SW480 (cell line): ENCODE measurements around the gene POFUT2.

Source experiments
- DNase-seq: peaks from one replicate; pipeline ENCODE4 v3.0.0-alpha.2; 2016; ENCODE audit warnings: low spot score

The POFUT2 gene

DNA sequence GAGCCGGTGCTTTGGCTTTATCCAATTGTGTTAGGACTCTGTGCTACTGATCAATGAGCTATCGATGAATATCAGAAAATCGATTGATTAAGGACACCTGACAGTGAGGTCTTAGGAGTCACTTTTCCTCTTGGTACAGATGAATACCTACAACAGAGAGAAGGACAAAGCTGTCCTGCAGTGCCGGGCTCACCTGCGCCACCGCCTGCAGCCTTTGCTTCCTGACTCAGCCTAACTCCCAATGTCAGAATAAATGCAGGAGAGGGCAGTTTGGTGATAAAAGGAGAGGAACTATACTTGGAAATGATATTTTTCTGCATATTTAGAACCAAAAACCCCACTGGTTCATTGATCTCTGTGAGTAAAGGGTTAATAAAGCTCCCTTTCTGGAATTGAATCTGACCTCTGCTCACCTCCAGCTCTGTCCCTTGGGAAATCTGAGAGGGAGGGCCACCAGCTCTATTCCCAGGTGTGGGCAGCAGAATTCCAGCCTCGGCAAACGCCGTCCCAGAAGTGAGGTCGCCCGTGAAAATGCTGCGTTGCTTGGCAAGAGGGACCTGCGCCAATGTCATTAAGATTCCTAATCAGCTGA lies 39.3 kb downstream of the POFUT2 start:
- no peak for DNase-seq

DNA sequence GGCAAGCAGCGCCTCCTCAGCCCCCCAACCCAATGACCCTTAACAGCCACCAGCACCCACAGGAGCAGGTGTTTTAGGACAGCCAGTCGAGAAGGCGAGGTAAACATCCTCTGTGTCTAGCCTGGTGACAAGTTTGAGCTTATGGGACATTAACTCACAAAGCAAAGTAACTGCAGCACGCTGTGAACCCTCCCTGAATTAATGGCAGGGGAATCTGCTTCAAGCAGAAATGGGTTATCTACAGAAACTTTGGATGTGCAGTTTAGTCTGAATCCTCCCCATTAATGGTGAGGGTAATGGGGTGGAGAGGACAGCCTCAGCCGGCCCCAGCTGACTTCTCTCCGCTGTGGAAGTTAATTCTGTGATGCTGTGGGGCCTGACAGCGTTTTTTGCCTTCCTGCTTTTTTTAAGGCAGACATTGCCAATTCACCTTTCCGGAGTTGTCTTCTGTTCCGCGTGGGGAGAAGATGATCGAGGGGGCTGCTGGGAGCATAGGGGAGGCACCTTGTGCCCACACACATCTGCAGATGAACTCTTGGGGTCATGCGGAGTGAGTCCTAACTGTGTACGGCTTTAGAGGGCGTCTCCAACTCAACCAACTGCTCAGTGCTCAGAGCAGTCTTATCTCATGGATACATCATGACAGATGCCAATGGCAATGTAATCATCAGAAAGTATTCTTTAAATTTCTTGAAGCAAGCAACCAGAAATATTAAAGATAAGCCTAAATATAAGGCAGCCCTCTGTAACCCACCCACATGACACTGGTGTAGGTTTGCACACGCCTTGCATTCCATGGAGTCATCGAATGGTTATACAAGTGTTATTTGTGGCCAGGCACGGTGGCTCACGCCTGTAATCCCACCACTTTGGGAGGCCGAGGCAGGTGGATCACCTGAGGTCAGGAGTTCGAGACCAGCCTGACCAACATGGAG lies 41.0 kb downstream of the POFUT2 start:
- DNase-seq, result no peak

DNA sequence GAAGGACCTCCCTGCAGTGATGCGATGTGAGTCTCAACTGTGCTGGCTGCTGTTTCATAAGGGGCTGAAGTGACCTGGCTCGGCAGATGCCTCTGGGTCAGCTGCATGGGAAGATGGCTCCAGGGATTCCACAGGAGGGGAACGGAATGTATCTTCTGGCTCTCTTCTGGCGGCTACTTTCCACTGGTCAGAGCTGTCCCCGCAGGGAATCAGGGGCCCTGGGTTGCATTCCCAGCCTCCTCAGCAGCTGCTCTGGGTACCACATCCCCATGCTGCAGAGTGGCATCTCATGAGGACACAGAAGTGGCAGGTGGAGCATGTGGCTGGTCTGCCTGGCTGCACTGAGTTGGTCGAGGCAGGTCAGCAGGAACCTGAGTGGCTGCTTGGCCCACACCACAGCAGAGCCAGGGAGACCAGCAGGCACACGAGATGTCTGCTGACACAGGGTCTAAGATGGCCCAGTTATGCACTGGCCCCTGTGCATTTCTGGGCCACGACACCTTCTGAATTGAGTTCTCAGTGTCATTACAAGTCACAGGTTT lies 42.8 kb downstream of the POFUT2 start:
- DNase-seq, result no peak

DNA sequence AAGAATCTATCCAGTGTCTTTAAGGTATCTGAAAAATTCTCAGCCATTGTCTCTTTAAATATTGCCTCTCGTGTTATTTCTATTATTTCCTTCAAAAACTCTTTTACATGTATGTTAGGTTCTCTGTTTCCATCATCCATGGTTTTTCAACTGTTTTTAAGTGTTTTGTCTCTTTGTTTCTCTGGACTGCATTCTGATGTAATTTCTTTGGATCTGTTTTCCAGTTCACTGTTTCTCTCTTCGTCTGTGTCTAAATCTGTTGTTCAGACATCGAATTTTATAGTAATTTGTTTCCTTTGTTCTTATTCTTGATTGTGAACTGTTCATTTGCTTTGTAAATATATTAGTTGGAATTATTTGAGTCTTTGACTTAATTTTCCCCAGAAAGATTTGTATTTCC lies 44.1 kb downstream of the POFUT2 start:
- no peak for DNase-seq

DNA sequence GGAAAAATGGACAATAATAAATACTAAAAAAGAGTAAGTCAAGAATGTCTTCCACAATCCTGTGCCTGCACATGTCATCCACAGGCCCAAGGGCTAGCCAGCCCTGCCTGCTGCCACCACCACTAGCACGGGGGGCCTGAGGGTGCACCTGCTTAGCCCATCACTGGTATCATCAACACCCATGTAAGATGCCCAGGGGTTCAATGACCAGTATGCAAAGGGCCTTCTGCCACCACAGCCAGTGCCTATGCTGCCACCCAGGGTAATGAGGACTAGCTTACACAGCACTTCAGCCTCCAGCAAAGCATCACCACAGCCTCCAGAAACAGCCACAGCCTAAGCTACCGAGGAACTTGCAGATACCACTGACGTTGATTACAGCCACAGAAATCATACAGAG lies 46.3 kb downstream of the POFUT2 start:
- DNase-seq, result no peak

DNA sequence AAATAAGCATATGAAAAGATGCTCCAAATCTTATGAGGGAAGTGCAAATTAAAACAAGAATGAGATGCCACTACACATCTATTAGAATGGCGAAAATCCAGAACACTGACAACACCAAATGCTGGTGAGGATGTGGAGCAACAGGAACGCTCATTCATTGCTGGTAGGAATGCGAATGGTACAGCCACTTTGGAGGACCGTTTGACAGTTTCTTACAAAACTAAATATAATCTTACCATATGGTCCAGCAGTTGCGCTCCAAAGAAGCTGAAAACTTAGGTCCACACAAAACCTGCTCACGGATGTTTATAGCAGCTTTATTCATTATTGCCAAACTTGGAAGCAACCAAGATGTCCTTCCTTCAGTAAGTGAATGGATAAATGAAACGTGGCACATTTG lies 50.3 kb downstream of the POFUT2 start:
- no peak for DNase-seq

DNA sequence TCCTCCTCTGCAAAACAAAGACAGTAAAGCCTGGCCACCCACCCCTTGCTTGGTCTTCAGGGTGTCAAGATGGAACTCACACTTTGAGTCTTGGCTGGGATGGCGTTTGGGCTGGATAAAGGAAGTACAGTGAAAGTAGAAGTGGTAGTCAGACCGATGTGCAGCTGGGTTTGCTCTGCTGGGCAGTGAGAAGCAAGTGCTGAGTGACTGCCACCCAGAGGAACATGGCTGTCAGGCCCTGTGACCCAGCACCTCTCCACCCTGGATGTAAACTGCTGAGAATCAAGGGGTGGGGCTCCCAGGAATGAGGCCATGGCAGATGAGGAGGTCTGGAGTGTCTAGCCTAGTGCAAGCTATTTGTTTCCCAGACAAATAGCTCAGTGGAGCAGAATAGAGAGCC lies 51.2 kb downstream of the POFUT2 start:
- no peak for DNase-seq

DNA sequence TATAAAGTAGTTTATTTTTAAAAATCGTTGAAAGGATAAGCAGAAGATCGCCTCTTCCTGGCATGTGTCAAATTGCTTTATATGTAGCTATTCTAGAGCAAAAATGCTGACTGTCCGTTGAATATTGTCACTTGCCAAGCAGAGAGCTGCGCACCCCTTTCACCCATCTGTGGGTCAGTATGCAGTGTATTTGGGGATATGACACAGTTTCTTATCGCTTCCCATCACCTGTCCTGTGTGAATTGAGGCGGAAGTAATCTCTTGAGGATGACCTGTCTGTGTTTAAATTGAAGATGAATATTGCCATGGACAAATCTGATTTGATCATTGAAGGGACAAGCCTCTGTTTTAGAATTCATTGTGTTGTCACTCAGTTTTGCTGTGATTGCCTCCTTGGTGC lies 52.2 kb downstream of the POFUT2 start:
- DNase-seq, result no peak

DNA sequence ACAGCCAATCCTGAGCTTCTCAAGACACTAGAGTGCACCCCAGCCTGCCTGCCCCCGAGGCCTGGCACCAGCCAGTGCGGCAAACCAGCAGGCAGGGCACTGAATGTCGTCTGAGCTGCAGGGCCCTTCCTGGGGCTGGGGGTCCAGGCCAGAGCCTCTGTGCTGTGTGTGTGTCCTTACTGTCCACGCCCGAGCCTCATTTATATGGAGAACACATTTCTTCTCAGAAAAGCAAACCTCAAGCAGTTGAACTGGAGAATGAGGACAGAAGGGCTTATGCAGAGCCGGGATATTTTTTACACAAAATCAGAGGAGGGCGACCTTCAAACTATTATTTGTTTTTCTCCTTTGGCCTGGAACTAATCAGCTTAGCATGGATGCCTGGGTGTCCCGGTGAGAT lies 52.7 kb downstream of the POFUT2 start:
- DNase-seq, result no peak

DNA sequence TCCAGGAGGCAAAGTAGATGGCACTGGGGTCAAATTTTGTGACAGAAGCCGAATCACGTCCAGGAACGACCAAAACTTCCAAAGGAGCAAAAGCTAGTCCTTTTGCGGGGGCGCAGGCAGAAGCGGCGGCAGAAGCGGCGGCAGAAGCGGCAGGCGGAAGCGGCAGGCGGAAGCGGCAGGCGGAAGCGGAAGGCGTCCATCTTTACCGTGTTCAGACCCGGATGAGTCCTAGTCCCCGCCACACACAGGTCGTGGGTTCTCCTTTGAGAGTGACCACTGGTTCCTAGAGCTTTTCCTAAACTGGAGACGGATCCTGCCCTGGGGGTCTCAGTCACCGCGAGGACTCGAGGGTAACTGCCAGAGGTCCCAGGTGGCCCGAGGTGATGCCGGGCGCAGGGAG lies 53.6 kb downstream of the POFUT2 start:
- no peak for DNase-seq

DNA sequence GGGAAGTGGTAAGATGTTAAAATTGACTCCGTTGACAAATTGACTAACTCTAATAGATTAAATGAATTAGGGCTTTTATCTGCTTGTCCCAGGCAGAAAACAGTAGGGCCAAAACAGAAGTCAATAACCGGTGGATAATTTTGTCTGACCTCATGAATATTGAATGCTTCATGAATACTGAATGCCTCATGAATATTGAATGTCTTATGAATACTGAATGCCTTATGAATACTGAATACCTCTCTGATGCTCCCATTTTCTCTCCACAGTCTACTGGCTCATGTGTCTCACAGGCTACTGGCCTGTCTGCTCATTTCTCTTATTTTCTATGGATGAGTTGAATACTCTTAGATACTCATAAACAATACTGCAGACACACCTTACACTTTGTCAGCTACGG lies 56.0 kb downstream of the POFUT2 start:
- no peak for DNase-seq

DNA sequence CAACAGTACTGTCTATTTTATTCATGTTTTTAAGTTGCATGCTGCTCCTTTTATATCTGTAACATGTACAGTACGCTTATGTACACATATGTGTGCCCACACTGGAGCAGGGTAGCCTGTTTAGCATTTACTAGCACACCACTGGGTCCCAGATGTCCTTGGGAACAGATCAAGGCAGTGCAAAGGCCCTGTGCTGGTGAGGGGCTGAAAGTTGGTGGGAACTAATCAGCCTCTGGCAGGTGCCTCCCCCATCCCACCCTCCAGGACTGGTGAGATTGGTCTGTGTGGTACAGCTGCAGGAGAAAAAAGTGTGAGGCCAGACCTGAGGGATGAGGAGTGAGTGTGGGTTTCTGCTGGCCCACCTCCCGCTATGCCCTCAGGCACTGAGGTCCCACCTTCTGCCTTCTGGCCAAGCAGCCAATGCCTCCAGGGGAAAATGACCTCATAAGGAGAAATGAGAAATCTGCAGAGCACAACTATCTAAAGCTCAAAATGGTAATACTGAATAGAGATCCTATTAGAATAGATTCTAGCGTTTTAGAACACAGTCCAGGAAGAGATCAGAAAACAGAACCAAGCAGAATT lies 58.9 kb downstream of the POFUT2 start:
- no peak for DNase-seq

DNA sequence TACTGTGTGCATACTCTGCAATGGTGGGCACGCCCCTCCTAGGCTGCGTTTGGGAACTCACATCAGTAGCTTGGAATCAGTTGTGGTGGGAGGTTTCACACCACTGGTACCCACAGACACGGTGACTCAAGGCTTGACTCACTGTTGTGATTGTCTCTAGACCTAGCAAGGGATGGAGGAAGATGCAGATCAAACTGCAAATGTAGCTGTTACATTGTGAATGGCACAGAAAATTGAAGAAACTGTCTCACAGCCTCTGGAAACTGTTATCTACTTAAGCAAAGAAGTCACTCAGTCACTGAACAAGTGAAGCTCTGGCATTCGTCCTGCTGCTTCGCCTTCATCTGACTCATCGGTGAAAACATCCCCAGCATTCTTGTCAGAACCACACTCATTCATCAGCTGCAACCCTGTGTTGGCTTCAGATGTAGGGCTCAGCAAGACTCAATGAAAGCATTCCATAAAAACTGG lies 59.5 kb downstream of the POFUT2 start:
- DNase-seq, result peak; percentile 82

DNA sequence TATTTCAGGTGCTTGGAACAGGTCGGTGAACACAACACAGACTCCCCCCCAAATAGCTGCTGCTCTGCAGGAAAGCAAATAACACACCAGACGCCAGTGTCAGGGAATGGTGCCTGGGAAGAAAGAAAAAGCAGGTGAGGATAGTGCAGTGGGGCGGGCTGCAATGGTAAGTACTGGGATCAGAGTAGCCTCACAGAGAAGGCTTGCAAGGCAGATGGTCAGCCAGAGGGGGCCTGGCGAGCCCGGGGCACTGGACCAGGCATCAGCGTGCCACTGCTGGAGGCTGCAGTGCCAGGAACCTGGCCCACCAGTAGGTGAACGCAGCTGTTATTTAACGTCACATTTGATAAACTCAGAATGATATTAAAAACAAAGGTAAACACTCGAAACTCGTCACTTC lies 60.0 kb downstream of the POFUT2 start:
- no peak for DNase-seq

DNA sequence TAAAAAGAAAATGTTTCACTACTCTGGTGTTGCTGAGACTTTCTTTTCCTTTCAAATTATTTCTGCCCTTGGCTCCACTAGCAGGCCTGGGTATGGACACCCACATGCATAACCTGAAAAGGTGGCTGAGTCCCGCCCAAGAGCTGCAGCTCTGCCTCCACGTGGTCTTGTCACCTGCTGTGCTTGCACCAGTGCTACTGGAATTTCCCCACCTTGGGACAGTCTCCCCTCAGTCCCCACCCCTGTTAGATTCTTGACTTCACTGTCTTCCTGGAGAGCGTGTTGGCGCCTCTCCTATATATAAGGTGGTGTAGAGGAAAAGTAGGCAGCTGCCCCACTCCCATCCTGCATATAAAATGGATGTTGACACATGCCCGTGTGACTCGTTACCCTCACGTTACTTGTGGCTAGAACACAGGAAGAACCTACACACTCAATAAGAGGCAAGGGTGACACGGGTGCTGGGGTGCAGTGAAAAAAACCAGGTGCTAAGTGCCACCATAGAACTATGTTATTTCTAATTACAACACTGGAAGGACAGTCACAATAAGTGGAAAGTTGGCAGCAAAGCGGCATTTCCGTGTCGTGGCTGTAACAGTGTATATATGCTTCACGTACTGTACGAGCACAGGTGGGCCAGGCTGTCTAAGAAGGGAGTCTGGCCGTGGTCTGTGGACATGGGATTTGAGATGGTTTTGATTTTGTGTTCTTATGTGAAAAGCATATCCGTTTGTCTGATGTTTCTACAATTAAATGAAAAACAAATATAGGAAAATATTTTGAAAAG lies 61.0 kb downstream of the POFUT2 start:
- peak; percentile 13 for DNase-seq

DNA sequence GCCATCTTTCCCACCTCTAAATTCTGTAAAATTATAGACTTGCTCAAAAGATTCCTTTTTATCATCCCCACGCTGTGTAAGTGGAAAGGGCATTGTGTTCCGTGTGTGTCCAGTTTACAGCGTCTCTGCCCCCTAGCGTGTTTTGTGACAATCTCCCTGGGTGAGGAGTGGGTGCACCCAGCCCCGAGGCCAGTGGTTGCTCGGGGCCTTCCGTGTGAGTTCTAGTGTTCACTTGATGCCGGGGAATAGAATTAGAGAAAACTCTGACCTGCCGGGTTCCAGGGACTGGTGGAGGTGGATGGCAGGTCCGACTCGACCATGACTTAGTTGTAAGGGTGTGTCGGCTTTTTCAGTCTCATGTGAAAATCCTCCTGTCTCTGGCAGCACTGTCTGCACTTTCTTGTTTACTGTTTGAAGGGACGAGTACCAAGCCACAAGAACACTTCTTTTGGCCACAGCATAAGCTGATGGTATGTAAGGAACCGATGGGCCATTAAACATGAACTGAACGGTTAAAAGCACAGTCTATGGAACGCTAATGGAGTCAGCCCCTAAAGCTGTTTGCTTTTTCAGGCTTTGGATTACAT lies 61.9 kb downstream of the POFUT2 start:
- no peak for DNase-seq

DNA sequence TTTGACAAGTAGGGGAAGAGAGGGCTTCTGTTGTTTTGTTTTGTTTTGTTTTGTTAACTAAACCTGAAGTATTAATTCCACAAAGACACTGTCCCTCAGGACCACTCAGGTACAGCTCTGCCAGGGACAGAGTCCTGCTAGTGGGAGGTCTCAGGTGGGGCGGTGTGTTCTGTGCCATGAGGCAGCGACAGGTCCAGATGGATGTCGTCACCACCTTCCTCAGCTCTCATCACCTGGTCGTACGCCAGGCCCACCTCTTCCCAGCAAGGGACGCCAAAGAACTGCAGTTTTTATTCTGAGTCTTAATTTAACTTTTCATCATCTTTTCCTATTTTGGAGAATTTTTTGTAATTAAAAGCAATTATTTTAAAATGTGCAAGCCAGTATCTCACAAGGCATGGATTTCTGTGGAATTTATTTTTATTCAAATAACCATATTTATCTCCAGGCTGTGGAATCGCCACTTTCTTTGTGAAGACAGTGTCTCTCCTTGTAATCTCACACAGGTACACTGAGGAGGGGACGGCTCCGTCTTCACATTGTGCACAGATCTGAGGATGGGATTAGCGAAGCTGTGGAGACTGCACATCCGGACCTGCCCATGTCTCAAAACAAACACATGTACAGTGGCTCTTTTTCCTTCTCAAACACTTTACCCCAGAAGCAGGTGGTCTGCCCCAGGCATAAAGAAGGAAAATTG lies 62.5 kb downstream of the POFUT2 start:
- DNase-seq, result no peak

DNA sequence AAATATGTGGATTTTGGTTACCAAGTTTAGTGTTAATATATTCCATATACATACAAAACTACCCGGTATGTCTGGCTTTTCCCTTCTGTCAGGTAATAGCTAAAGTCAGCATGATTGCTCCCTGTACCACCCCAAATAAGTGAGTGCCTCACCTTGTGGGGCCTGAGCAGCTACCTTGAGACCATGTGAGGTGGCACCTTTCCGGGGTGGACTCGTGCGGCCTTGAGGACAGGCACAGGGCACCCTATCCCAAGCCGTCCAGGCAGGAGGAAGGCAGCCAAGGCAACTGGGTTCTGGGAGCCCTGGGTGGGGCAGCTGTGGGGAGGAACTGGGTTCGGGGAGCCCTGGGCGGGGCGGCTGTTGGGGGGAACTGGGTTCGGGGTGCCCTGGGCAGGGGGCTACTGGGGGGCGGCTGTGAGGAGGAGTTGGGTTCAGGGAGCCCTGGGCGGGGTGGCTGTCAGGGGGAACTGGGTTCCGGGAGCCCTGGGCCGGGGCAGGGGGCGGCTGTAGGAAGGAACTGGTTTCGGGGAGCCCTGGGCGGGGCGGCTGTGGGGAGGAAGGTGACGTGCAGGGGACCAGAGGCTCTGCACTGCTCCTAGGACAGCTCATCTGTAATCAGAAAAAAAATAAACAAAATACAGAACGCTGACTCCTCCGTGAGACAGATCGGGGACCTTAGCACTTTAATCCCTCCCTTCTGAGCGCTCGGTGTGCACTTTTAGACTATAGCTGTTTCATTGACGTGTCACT lies 63.3 kb downstream of the POFUT2 start:
- no peak for DNase-seq

DNA sequence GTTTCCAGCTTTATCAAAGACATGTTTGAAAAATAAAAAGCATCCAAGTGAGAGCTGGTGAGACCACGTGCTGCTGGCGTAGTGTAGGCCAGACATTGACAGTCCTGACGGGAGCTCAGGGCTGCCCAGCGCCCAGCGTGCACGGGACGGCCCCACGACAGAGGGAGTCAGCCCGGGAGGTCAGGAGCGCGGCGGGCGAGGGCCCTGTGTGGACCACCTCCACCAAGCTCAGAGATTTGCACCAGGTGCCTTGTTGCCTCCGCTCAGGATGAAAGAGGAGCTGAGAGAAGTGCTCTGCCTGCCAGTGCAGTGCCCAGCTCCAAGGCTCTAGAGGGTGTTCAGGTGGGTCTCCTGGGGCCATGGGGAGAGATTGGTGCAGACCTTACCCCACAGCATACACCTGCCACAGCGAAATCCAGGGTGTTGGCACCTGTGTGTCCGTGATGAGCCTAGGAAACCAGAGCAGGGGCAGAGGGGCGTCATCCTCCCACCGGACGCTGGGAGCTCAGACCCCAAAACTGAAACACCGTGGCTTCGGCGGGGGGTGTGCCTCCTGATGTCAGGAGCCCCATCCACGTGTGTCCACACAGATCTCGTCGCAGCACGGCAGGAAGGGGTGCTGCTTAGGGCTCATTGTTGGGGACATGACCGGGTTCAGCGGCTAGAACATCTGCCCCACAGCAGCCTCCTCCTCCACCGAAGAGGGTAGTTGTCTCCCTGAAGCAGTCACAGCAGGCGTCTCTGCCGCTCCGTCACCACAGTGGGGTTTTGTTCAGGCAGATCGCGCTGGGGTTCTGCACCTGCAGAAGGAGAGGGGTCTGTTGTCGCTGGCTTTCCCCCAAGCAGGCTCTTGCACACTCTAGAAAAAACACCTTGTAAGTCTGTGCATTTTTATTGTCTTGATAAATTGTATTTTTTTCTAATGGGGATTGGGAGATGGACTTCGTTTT lies 64.2 kb downstream of the POFUT2 start:
- DNase-seq, result no peak
